AG10803 (cell line): ENCODE results near the gene EIF1AY.

Experiments used
- DNase-seq: peaks from one replicate; pipeline ENCODE4 v3.0.0; 2010; ENCODE audit warnings: low read depth
- H3K4me3 ChIP-seq: 2 replicates; pipeline ENCODE4 v1.5.1; 2011; ENCODE audit warnings: mild to moderate bottlenecking, low read length, control low read depth
- CTCF ChIP-seq: conservative IDR thresholded peaks from 2 replicates; pipeline ENCODE4 v1.5.1; 2011; ENCODE audit warnings: mild to moderate bottlenecking, low read length, control low read depth, inconsistent platforms

EIF1AY gene

GRCh38 chrY:20575531-20576121 is at the start of gene EIF1AY:
EIF1AY (plus strand) TSS chrY:20575776; CDS start chrY:20575872, 96 bp downstream.
- no peak for TF ChIP-seq CTCF
- H3K4me3 ChIP-seq = peak within 1 kb of the TSS; percentile 81
- peak; percentile 92 for DNase-seq

- TF ChIP-seq CTCF = no peak
- DNase-seq = no peak
- H3K4me3 ChIP-seq = no peak overlapping the region
Observed at GRCh38 chrY:20528435-20528834, 47.1 kb upstream of the EIF1AY start.

GRCh38 chrY:20538186-20538585 is 37.4 kb upstream of the EIF1AY start:
- no peak overlapping the region for H3K4me3 ChIP-seq
- TF ChIP-seq CTCF = no peak
- no peak for DNase-seq

- no peak for DNase-seq
- H3K4me3 ChIP-seq = no peak overlapping the region
- no peak for TF ChIP-seq CTCF
Observed at GRCh38 chrY:20538933-20539332, 36.6 kb upstream of the EIF1AY start.

GRCh38 chrY:20544451-20544960 is 31.1 kb upstream of the EIF1AY start:
- no peak for DNase-seq
- no peak overlapping the region for H3K4me3 ChIP-seq
- TF ChIP-seq CTCF = no peak

GRCh38 chrY:20546071-20546470 is 29.5 kb upstream of the EIF1AY start:
- no peak for TF ChIP-seq CTCF
- no peak overlapping the region for H3K4me3 ChIP-seq
- DNase-seq = peak; percentile 16

- no peak for DNase-seq
- no peak for TF ChIP-seq CTCF
- H3K4me3 ChIP-seq = no peak overlapping the region
Observed at GRCh38 chrY:20549289-20549688, 26.3 kb upstream of the EIF1AY start.
